Measurements from ENCODE around the gene HOXD3. TPM values are rescaled to one million over a fixed set of nuclear protein-coding genes. Genes with fewer than 3 reads are reported as not detected.

Gene HOXD3
- polyA plus RNA-seq, 2 of the 4 experiments (the other 2 are of a cell fraction): 0.18 to 0.27 TPM

DNA sequence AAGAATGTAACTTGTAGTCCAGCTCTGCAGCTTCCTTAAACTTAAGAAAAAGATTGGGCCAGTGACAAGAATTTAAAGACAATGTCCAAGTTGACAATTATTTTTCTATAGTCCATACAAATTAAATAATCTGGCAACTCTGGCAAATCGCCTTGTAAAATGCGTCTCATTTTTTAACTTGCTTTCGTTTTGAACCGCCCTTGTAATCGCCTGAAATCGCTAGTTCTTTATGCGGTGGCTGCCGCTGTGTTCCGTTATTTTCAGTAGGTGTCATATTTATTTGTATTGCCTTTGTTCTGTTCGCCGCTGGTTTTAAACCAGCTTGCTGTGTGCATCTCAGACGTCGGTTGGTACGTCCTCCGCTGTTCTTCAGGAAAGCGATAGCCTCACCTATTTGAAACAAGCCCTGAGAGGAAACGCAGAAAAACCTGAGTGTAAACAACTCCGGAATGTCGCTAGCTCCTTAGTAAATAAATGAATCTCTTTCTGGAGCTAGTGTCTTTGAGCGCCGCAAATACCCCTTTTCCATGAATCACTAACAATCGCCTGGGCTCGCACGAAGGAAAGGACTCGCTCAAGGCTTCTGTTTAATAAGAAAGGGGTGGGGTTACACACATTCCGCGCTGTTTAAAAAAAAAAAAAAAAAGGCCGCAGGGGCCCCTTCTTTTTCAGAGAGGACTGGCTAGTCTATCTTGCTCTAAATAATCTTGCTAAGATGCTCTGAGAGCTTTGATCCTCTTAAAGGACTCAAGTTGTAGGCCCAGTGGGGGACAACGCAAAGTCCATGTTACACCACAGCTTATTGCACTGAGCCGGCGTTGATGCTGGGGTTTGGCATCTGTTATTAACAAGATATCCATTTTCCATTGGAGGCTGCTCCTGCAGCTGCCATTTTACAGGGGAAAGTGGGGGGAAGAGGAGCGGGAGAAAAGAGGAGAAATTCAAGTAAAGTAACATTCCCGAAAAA is 24.6 kb upstream of the HOXD3 start:
- CTCF ChIA-PET: interaction anchor here (1.3 to 9.5 kb wide), 10 partner anchors 9 to 522 kb away, joined by 3 to 139 read pairs (median 10); no protein-coding TSS in a partner anchor
- 92% methylated on average over 33 of the region's 33 CpGs for WGBS (ENCODE audit: missing lambda C conversion rate)
- no peak overlapping the region for H3K27ac ChIP-seq
- no peak for TF ChIP-seq JUN (IDR thresholded peaks at IDR 0.05)
- TF ChIP-seq RAD21 (conservative IDR thresholded peaks at IDR 0.05 in 1 of 2, IDR thresholded peaks at IDR 0.05 in 1 of 2): no peak
- POLR2A ChIA-PET: interaction anchor here (0.7 kb wide), 1 partner anchor 35 kb away, joined by 4 read pairs; no protein-coding TSS in a partner anchor
- no peak for ATAC-seq
- no peak for DNase-seq (ENCODE audit: low read depth in 1 of 2, low spot score in 1 of 2)
- no peak for FAIRE-seq
- no peaks in the 10 kb centered on the region for H3K9me3 ChIP-seq
- H3K4me3 ChIP-seq: no peak overlapping the region
- H3K4me2 ChIP-seq: no peak overlapping the region
- H3K4me1 ChIP-seq: peaks cover 10% of the 10 kb centered on the region; the same call in 2 of the 3 replicates

DNA sequence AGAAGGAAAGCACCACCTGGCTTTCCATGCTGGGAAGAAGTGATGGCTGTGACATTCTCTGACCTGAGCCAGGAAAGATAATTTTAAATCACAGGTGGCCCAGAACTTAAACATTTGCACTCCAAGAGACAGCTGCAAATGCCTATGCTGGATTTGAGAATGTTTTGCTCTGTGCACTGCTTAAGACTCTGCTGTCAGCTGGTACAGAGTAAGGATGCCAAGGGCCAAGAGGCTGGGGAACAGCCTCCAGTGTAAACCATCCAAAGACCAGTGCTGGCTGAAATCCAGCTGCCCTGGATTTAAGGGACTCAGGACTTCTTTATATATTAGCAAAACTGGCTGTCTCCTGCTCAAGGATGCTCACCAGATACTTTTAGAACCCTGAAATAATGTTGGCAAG is 23.7 kb upstream of the HOXD3 start:
- H3K4me1 ChIP-seq: peaks cover 10% of the 10 kb centered on the region; the same call in 2 of the 3 replicates
- DNase-seq (ENCODE audit: low read depth in 1 of 2, low spot score in 1 of 2): no peak
- ChIA-PET CTCF (interaction anchor here (1.3 to 9.5 kb wide), 7 partner anchors 22 to 1015 kb away, joined by 3 to 139 read pairs (median 8); no protein-coding TSS in a partner anchor), POLR2A (no interaction called here)
- FAIRE-seq: no peak
- TF ChIP-seq RNF2 (IDR thresholded peaks at IDR 0.05; ENCODE audit: borderline replicate concordance, low read depth) (no peak), KDM1A (IDR thresholded peaks at IDR 0.05; ENCODE audit: low read depth) (no peak), CHD4 (IDR thresholded peaks at IDR 0.05; ENCODE audit: borderline replicate concordance) (no peak), MYC (IDR thresholded peaks at IDR 0.05; ENCODE audit: borderline replicate concordance, low read length) (no peak), ZFP36 (IDR thresholded peaks at IDR 0.05; ENCODE audit: borderline replicate concordance, partially characterized antibody) (no peak), EHF (CRISPR knock-in tag; IDR thresholded peaks at IDR 0.05) (no peak), PHF8 (IDR thresholded peaks at IDR 0.05; ENCODE audit: borderline replicate concordance, low read depth) (no peak), HDAC2 (IDR thresholded peaks at IDR 0.05) (no peak), RAD21 (conservative IDR thresholded peaks at IDR 0.05 in 1 of 2, IDR thresholded peaks at IDR 0.05 in 1 of 2) (no peak), POLR2AphosphoS2 (conservative IDR thresholded peaks at IDR 0.05; ENCODE audit: low read length) (no peak), FOSL2 (IDR thresholded peaks at IDR 0.05) (no peak), FOSL2 (CRISPR knock-in tag; IDR thresholded peaks at IDR 0.05) (no peak), JUN (IDR thresholded peaks at IDR 0.05) (no peak), EHMT2 (IDR thresholded peaks at IDR 0.05; ENCODE audit: low read depth) (no peak)
- TF ChIP-seq, protein P1, sequence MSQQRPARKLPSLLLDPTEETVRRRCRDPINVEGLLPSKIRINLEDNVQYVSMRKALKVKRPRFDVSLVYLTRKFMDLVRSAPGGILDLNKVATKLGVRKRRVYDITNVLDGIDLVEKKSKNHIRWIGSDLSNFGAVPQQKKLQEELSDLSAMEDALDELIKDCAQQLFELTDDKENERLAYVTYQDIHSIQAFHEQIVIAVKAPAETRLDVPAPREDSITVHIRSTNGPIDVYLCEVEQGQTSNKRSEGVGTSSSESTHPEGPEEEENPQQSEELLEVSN (IDR thresholded peaks at IDR 0.05; ENCODE audit: borderline replicate concordance, low read depth): no peak
- TF ChIP-seq, protein P2, sequence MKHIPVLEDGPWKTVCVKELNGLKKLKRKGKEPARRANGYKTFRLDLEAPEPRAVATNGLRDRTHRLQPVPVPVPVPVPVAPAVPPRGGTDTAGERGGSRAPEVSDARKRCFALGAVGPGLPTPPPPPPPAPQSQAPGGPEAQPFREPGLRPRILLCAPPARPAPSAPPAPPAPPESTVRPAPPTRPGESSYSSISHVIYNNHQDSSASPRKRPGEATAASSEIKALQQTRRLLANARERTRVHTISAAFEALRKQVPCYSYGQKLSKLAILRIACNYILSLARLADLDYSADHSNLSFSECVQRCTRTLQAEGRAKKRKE (CRISPR knock-in tag; IDR thresholded peaks at IDR 0.05; ENCODE audit: low read depth): no peak
- TF ChIP-seq, protein P3, sequence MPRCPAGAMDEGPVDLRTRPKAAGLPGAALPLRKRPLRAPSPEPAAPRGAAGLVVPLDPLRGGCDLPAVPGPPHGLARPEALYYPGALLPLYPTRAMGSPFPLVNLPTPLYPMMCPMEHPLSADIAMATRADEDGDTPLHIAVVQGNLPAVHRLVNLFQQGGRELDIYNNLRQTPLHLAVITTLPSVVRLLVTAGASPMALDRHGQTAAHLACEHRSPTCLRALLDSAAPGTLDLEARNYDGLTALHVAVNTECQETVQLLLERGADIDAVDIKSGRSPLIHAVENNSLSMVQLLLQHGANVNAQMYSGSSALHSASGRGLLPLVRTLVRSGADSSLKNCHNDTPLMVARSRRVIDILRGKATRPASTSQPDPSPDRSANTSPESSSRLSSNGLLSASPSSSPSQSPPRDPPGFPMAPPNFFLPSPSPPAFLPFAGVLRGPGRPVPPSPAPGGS (IDR thresholded peaks at IDR 0.05): no peak
- TF ChIP-seq, protein P4, sequence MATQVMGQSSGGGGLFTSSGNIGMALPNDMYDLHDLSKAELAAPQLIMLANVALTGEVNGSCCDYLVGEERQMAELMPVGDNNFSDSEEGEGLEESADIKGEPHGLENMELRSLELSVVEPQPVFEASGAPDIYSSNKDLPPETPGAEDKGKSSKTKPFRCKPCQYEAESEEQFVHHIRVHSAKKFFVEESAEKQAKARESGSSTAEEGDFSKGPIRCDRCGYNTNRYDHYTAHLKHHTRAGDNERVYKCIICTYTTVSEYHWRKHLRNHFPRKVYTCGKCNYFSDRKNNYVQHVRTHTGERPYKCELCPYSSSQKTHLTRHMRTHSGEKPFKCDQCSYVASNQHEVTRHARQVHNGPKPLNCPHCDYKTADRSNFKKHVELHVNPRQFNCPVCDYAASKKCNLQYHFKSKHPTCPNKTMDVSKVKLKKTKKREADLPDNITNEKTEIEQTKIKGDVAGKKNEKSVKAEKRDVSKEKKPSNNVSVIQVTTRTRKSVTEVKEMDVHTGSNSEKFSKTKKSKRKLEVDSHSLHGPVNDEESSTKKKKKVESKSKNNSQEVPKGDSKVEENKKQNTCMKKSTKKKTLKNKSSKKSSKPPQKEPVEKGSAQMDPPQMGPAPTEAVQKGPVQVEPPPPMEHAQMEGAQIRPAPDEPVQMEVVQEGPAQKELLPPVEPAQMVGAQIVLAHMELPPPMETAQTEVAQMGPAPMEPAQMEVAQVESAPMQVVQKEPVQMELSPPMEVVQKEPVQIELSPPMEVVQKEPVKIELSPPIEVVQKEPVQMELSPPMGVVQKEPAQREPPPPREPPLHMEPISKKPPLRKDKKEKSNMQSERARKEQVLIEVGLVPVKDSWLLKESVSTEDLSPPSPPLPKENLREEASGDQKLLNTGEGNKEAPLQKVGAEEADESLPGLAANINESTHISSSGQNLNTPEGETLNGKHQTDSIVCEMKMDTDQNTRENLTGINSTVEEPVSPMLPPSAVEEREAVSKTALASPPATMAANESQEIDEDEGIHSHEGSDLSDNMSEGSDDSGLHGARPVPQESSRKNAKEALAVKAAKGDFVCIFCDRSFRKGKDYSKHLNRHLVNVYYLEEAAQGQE (IDR thresholded peaks at IDR 0.05): no peak
- no peaks in the 10 kb centered on the region for H3K9me3 ChIP-seq
- no peak overlapping the region for H3K27ac ChIP-seq
- ATAC-seq: no peak
- no peak overlapping the region for H3K4me3 ChIP-seq
- no peak overlapping the region for H3K4me2 ChIP-seq

All from A549 (cell line).